Right cardiac atrium (tissue), 5 donors: Measurements from ENCODE around the gene NDUFB10. TPM values are rescaled to one million over a fixed set of nuclear protein-coding genes. Genes with fewer than 3 reads are reported as not detected.

Source experiments
- ATAC-seq, 2 donors: fragments of 200-7000 bp; cut with Tn5 transposase; one replicate each; pipeline versions ENCODE4 v1.8.0 to v1.9.1; 2020; ENCODE audit warnings: moderate library complexity in 2 of 2, mild to moderate bottlenecking in 1 of 2
- DNase-seq, 3 donors: peaks; one replicate each; pipeline ENCODE4 v3.0.0-alpha.2; 2020
- H3K27ac ChIP-seq: one replicate; pipeline ENCODE4 v1.5.1; 2013; ENCODE audit warnings: mild to moderate bottlenecking, low read length, control low read depth, moderate library complexity
- H3K27me3 ChIP-seq: one replicate; pipeline ENCODE4 v1.6.1; 2013; ENCODE audit not compliant: control insufficient read depth, insufficient read depth
- H3K4me1 ChIP-seq: one replicate; pipeline ENCODE4 v1.6.1; 2013; ENCODE audit warnings: low read length; ENCODE audit not compliant: control insufficient read depth, insufficient read depth
- H3K4me3 ChIP-seq: one replicate; pipeline ENCODE4 v1.5.1; 2013; ENCODE audit warnings: low read length, control low read depth
- H3K9me3 ChIP-seq: one replicate; pipeline ENCODE4 v1.6.1; 2013; ENCODE audit warnings: low read length; ENCODE audit not compliant: control insufficient read depth
- WGBS: extraction: QIAGEN DNeasy Blood & Tissue Kit; methylation state at CpG from one replicate; pipeline ENCODE4 v1.1.7; 2013; 5-methylcytosine and 5-hydroxymethylcytosine counted together
- intact Hi-C, 4 donors: fragments of 100-400 bp; cut with DNase I; formaldehyde crosslinking; loops; one replicate each; pipeline versions ENCODE4 v1.11.0 to v1.14.0; 2022 to 2023
- polyA plus RNA-seq: library from polyadenylated mRNA; stranded (reverse); fragments of 200-250 nt; gene quantifications from one replicate; pipeline ENCODE4 v1.2.3, GENCODE V29; 2013
- total RNA-seq, 4 donors: library from RNA; stranded (reverse); fragmentation: NEBNext Ultra II Directional; extraction: Animal tissue kit (Norgen Biotek cat#: 25700); gene quantifications; one replicate each; pipeline ENCODE4 v1.2.1, GENCODE V29; 2021
- donor health status: healthy with polysubstance abuse.
- donor health status: DM: no; HTN: yes; CAD: no.
- donor health status: DM: no; HTN: no; CAD: no.
- donor health status: DM: no; HTN: yes; CAD: no; lungs with severe emphysema.
- donor health status: DM: yes; HTN: yes; CAD: no.

The NDUFB10 gene
- total and polyA plus RNA-seq, 5 donors, result 397 to 1,316 (median 478) TPM

DNA sequence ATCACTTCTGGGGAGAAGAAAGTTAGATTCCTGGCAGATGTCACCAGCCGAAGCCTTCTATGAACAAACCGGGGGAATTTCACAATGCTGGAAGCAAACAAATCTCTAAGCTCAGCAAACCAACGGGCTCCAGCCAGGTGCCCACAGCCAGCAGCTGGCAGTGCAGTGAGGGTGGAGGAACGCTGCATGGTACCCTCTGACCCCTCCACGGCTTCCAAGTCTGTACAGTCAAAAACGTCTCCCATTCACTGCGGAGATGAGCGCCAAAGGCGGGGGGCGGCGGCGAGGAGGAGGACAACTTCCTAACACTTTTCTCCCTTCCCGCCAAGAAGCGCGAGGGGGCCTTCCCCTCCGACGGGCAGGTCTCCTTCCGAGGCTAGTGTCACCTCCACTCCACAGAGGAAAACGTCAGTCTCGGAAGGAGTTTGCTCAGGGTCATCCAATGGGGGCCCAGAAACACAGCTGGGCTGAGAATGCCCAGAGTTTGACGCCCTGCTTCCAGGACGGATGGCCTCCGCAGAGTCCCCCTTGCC lies 49.4 kb downstream of the NDUFB10 start:
- DNase-seq (peak in 1 of 3 donors; percentile 43), ATAC-seq (no peak)
- 4% methylated on average over 23 of the region's 23 CpGs for WGBS
- Histone ChIP-seq H3K4me3 (peak overlapping the region; percentile 95), H3K9me3 (no peaks in the 10 kb centered on the region), H3K4me1 (peaks cover 14% of the 10 kb centered on the region), H3K27me3 (no peaks in the 10 kb centered on the region), H3K27ac (peak overlapping the region; percentile 84)
- intact Hi-C loops, result no loop called here

DNA sequence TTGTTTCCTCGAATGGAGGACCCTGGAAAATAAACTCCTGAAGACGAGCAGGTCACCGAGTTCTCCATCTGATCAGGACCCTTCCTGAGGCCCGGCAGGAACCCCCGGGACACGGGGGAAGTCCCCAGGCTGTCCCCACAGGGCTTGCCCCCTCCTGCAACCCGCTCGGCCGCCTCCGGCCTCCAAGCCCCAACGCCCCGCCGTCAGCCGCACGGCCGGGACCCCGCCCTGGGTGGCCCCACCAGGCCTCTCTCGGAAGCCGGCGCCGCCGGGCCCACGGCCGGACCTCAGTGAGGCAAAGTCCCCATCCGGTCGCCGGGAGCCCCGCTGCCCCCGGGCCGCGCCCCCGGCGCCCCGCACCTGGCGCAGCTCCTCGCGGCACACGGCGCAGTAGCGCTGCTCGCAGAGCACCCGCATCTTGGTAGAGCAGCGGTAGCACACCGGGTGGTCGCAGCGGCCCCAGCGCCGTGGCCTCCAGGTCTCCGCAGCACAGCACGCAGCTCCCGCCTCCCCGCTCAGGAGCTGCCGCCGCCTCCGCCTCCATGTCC lies 49.9 kb downstream of the NDUFB10 start:
- Histone ChIP-seq H3K4me1 (peaks cover 14% of the 10 kb centered on the region), H3K27me3 (no peaks in the 10 kb centered on the region), H3K4me3 (peak overlapping the region; percentile 95), H3K9me3 (no peaks in the 10 kb centered on the region), H3K27ac (peak overlapping the region; percentile 84)
- peak; percentile 10 to 15 for ATAC-seq
- WGBS, result under 1% methylated on average over 55 of the region's 55 CpGs
- peak in 1 of 3 donors; percentile 71 for DNase-seq
- intact Hi-C loops, result no loop called here

DNA sequence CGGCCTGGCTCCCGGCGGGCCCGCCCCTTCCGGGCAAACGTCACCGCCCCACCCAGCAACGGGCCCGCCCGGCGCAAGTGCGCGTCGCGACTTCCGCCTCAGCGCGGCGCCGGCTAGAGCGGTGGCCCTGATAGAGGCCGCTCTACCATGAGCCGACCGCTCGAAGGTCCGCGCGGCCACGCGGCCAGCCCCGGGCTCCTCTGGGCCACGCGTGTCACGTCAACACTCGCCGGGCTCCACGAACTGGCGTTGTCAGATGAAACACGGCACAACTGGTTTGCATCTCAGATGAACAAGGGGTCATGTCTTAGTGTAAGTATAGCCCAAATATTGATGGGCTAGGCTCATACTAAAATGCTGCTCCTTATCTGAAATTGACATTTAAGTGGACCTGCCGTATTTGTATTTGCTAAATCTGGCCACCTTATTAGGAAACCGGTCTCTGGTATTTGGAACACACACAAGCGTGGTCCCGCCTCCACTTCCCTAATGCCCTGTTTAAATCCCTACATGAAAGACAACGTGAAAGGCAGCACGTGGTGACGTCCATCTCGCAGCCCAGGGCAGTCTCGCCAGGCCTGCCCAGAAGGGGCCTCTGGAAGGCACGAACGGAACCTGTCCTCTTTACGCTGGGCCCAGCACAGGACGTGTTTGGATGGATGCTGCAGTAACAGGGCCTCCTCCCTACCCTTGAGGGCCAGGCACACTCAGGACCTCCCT lies 50.6 kb downstream of the NDUFB10 start, which contains the start of gene ZNF598:
Gene ZNF598 (minus strand): TSS at position 31 of the 720 bp plus-strand sequence.
- Histone ChIP-seq H3K27me3 (no peaks in the 10 kb centered on the region), H3K27ac (peak within 1 kb of the TSS; percentile 84), H3K4me1 (peaks cover 14% of the 10 kb centered on the region), H3K9me3 (no peaks in the 10 kb centered on the region), H3K4me3 (peak within 1 kb of the TSS; percentile 95)
- 1% methylated on average over 52 of the region's 52 CpGs for WGBS
- DNase-seq (peak; percentile 87 to 95 (median 94)), ATAC-seq (peak; percentile 93 to 96)
- intact Hi-C loops, result no loop called here

Other genes with a start within 250 kb of the NDUFB10 start
- 10 to 100 TPM; 36.5 to 55.4 (median 47.4) TPM for gene NME3, start 188.0 kb upstream of the NDUFB10 start, total RNA-seq
- gene NME3, start 188.0 kb upstream of the NDUFB10 start, polyA plus RNA-seq, result 75.2 TPM
- gene EME2, start 186.7 kb upstream of the NDUFB10 start, total RNA-seq, result 10 to 100 TPM in 2 of 4 donors, 1 to 10 TPM in 2; 8.1 to 11.3 (median 9.8) TPM
- gene EME2, start 186.7 kb upstream of the NDUFB10 start, polyA plus RNA-seq, result 6.3 TPM
- gene MRPS34, start 186.4 kb upstream of the NDUFB10 start, total RNA-seq, result 10 to 100 TPM; 53.3 to 80.0 (median 69.1) TPM
- 91.4 TPM for gene MRPS34, start 186.4 kb upstream of the NDUFB10 start, polyA plus RNA-seq
- 10 to 100 TPM; 24.5 to 41.3 (median 34.1) TPM for gene SPSB3, start 177.0 kb upstream of the NDUFB10 start, total RNA-seq
- 51.8 TPM for gene SPSB3, start 177.0 kb upstream of the NDUFB10 start, polyA plus RNA-seq
- 10 to 100 TPM; 33.1 to 39.1 (median 35.9) TPM for gene NUBP2, start 176.6 kb upstream of the NDUFB10 start, total RNA-seq
- gene NUBP2, start 176.6 kb upstream of the NDUFB10 start, polyA plus RNA-seq, result 45.3 TPM
- gene IGFALS, start 165.8 kb upstream of the NDUFB10 start, total RNA-seq, result not detected
- gene IGFALS, start 165.8 kb upstream of the NDUFB10 start, polyA plus RNA-seq, result 0.05 TPM
- gene HAGH, start 132.7 kb upstream of the NDUFB10 start, total RNA-seq, result 100 to 1,000 TPM; 123 to 155 (median 141) TPM
- 224 TPM for gene HAGH, start 132.7 kb upstream of the NDUFB10 start, polyA plus RNA-seq
- gene FAHD1, start 132.3 kb upstream of the NDUFB10 start, total RNA-seq, result 10 to 100 TPM; 18.8 to 26.5 (median 22.6) TPM
- gene FAHD1, start 132.3 kb upstream of the NDUFB10 start, polyA plus RNA-seq, result 46.4 TPM
- not detected for gene MEIOB, start 87.4 kb upstream of the NDUFB10 start, total RNA-seq
- gene MEIOB, start 87.4 kb upstream of the NDUFB10 start, polyA plus RNA-seq, result not detected
- not detected for gene HS3ST6, start 41.1 kb upstream of the NDUFB10 start, total RNA-seq
- gene HS3ST6, start 41.1 kb upstream of the NDUFB10 start, polyA plus RNA-seq, result not detected
- 10 to 100 TPM; 18.0 to 34.0 (median 26.2) TPM for gene MSRB1, start 16.3 kb upstream of the NDUFB10 start, total RNA-seq
- gene MSRB1, start 16.3 kb upstream of the NDUFB10 start, polyA plus RNA-seq, result 39.2 TPM
- gene RPL3L, start 4.8 kb upstream of the NDUFB10 start, total RNA-seq, result 10 to 100 TPM; 21.1 to 47.2 (median 24.2) TPM
- gene RPL3L, start 4.8 kb upstream of the NDUFB10 start, polyA plus RNA-seq, result 37.3 TPM
- gene RPS2, start 5.3 kb downstream of the NDUFB10 start, total RNA-seq, result 1,000 to 10,000 TPM in 3 of 4 donors, 100 to 1,000 TPM in 1; 947 to 1,371 (median 1,063) TPM
- 1,244 TPM for gene RPS2, start 5.3 kb downstream of the NDUFB10 start, polyA plus RNA-seq
- gene RNF151, start 7.3 kb downstream of the NDUFB10 start, total RNA-seq, result not detected
- not detected for gene RNF151, start 7.3 kb downstream of the NDUFB10 start, polyA plus RNA-seq
- gene TBL3, start 12.5 kb downstream of the NDUFB10 start, total RNA-seq, result 10 to 100 TPM; 19.0 to 22.8 (median 19.7) TPM
- 39.6 TPM for gene TBL3, start 12.5 kb downstream of the NDUFB10 start, polyA plus RNA-seq
- gene NOXO1, start 21.9 kb downstream of the NDUFB10 start, total RNA-seq, result not detected
- gene NOXO1, start 21.9 kb downstream of the NDUFB10 start, polyA plus RNA-seq, result 0.29 TPM
- gene GFER, start 24.7 kb downstream of the NDUFB10 start, total RNA-seq, result 10 to 100 TPM; 19.6 to 25.7 (median 22.2) TPM
- gene GFER, start 24.7 kb downstream of the NDUFB10 start, polyA plus RNA-seq, result 31.7 TPM
- 1 to 10 TPM in 1 of 4 donors, under 1 TPM in 3; 0.57 to 1.0 (median 0.68) TPM for gene SYNGR3, start 30.4 kb downstream of the NDUFB10 start, total RNA-seq
- 1.4 TPM for gene SYNGR3, start 30.4 kb downstream of the NDUFB10 start, polyA plus RNA-seq
- 10 to 100 TPM; 16.8 to 20.5 (median 17.5) TPM for gene ZNF598, start 50.3 kb downstream of the NDUFB10 start, total RNA-seq
- 14.0 TPM for gene ZNF598, start 50.3 kb downstream of the NDUFB10 start, polyA plus RNA-seq
- gene NPW, start 60.2 kb downstream of the NDUFB10 start, total RNA-seq, result not detected
- gene NPW, start 60.2 kb downstream of the NDUFB10 start, polyA plus RNA-seq, result not detected
- gene NHERF2, start 67.4 kb downstream of the NDUFB10 start, total RNA-seq, result 100 to 1,000 TPM; 131 to 257 (median 158) TPM
- 228 TPM for gene NHERF2, start 67.4 kb downstream of the NDUFB10 start, polyA plus RNA-seq
- gene NTHL1, start 88.3 kb downstream of the NDUFB10 start, total RNA-seq, result 10 to 100 TPM in 3 of 4 donors, 1 to 10 TPM in 1; 4.3 to 14.0 (median 12.5) TPM
- gene NTHL1, start 88.3 kb downstream of the NDUFB10 start, polyA plus RNA-seq, result 21.3 TPM
- 10 to 100 TPM; 67.3 to 72.4 (median 69.4) TPM for gene TSC2, start 88.4 kb downstream of the NDUFB10 start, total RNA-seq
- gene TSC2, start 88.4 kb downstream of the NDUFB10 start, polyA plus RNA-seq, result 34.7 TPM
- 100 to 1,000 TPM in 2 of 4 donors, 10 to 100 TPM in 2; 95.9 to 111 (median 99.1) TPM for gene PKD1, start 176.4 kb downstream of the NDUFB10 start, total RNA-seq
- 98.4 TPM for gene PKD1, start 176.4 kb downstream of the NDUFB10 start, polyA plus RNA-seq
- under 1 TPM in 3 of 4 donors, not detected in 1; 0.24 to 0.89 (median 0.88) TPM for gene RAB26, start 189.1 kb downstream of the NDUFB10 start, total RNA-seq
- gene RAB26, start 189.1 kb downstream of the NDUFB10 start, polyA plus RNA-seq, result 0.95 TPM
- 10 to 100 TPM; 26.1 to 39.2 (median 33.0) TPM for gene TRAF7, start 196.2 kb downstream of the NDUFB10 start, total RNA-seq
- 17.7 TPM for gene TRAF7, start 196.2 kb downstream of the NDUFB10 start, polyA plus RNA-seq
- 10 to 100 TPM in 3 of 4 donors, 1 to 10 TPM in 1; 9.3 to 26.5 (median 12.3) TPM for gene CASKIN1, start 237.1 kb downstream of the NDUFB10 start, total RNA-seq
- gene CASKIN1, start 237.1 kb downstream of the NDUFB10 start, polyA plus RNA-seq, result 9.7 TPM
- 10 to 100 TPM; 24.2 to 29.3 (median 27.0) TPM for gene MLST8, start 245.9 kb downstream of the NDUFB10 start, total RNA-seq
- gene MLST8, start 245.9 kb downstream of the NDUFB10 start, polyA plus RNA-seq, result 33.3 TPM